Stimulated activated CD4-positive, alpha-beta T cell treated with anti-CD3 and anti-CD28 coated beads, Interleukin-15, amount 100 ng/mL, for 24 hours (primary cell): ENCODE measurements around the gene RBM26.
"Not testable (repeated sequence)": the region's sequence is repeated elsewhere in the genome, so short reads cannot be mapped to it uniquely, and the experiment has no call there.

Source experiments
- DNase-seq: peaks from one replicate; pipeline ENCODE4 v3.0.0-alpha.2; 2020

The RBM26 gene

DNA sequence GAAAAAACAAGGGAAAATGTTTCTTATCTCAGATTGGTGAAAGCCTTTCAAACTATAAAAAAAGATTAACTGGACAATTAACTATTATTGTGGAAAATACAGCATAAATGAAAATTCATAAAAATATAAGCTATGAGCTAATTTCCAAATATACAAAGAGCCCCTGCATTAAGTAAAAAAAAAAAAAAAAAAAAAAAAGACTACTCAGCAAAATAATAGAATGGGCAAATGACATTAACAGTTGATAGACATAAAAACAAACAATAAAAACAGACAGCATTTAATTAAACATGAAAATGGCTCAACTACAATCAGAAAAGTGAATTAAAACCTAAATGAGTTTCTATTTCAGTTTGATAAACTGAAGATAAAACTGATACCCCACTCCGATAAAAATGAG lies 77.5 kb downstream of the RBM26 start:
- DNase-seq, result no peak

DNA sequence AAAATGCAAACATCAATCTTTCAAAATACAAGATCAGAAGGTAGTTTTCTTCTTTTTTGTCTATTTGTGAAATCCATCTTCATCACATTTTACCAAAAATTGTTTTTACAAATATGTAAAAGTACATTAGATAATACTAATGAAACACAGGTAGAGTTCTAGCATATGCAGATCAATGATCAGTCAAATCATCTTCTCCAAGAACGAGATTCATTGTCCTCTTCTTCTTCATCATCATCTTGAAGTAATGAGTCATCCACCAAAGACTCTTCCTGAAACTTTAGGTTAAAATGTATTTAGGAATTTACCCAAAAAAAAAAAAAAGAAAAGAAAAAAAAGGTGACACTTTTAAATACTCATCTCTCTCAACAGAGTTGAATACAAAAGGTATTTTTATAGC lies 85.6 kb downstream of the RBM26 start:
- DNase-seq, result no peak

- no peak for DNase-seq
Measured at GRCh38 chr13:79318664-79319063, 87.4 kb downstream of the RBM26 start.

DNA sequence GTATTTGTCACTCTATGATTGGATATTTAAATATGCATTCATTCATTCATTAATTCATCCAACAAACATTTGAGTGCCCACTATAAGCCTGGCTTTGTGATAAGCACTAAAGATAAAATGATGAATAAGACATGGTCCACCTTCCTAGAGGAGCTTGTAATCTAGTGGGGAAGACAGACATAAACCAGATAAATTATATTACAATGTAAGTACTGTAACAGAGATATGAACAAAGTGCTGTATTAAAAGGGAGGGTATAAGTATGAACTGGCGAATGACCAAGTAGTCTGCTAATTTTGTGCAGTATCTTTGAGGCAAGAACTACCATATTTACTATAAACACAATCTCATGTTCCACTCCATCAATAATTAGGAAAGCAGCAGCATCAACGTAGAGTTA lies 88.2 kb downstream of the RBM26 start:
- no peak for DNase-seq

DNA sequence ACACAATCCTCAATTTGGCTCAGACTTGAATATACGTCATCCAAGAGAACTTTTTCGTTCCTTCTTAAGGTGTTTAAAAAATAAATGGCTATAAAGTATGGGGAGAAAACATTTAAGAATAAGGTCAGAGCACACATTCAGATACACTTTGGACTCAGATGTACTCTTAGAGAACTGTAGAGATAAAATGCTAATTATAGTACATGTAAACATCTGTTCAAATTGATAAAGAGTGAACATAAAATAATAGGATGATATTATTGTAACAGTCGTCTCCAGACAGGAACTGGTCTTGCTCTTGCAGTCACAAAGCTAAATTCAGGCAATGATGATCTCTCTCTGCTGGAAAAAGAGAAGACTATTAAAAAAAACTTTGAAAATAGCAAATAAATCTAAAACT lies 91.4 kb downstream of the RBM26 start:
- DNase-seq, result no peak

DNA sequence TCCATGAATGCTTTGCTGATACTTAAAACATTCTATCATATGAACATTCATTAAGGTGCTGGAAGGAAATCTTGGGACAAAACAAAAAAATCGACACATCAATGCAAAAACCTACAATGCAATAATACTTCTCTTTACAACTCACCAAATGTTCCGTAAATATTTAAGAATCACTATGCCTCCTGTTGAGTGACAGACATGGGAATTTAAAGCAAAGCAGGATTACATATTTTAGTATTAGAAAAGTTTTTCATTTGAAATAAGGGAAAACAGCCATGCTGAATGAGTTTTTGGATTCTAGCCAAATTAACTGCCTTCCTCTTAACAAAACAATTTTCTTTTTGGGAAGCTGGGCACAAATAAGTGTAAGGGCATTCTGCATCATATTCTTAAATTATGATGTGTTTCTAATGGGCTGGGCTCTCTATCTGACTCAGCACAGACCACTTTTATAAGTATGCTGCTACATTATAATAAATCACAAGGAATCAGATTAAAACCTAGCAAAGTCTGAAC lies 93.7 kb downstream of the RBM26 start:
- DNase-seq, result no peak

DNA sequence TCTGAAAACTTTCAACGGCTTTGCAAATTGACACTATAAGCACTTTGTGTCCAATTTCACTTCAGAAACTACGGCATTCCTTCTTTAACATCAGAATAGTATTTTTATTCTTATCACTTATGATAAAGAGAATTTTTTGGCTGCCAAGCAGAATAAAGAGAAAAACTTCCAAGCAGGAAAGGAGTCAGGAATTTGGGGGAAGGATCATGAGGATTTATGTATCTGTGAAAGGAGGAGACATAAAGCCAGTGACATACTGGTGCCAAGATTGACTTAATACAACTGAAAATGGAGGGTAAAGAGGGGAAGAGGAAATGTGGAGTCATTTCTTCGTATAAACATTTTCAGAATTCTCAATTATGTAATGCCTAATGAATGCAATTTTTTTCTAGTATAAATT lies 94.7 kb downstream of the RBM26 start:
- no peak for DNase-seq

DNA sequence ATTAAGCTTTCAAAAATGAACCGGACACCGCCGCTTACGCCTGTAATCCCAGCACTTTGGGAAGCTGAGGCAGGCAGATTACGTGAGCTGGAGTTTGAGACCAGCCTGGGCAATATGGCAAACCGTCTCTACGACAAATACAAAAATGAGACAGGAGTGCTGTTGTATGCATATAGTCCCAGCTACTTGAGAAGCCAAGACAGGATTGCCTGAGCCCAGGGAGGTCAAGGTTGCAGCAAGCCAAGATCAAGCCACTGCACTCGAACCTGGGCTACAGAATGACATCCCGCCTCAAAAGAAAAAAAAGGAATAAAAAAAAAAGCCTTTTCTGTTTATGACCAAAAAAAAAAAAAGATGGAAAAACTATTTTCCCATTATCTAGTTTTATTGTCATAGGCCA lies 96.4 kb downstream of the RBM26 start:
- DNase-seq, result no peak

- no peak for DNase-seq
Measured at GRCh38 chr13:79307866-79308298, 98.2 kb downstream of the RBM26 start.

DNA sequence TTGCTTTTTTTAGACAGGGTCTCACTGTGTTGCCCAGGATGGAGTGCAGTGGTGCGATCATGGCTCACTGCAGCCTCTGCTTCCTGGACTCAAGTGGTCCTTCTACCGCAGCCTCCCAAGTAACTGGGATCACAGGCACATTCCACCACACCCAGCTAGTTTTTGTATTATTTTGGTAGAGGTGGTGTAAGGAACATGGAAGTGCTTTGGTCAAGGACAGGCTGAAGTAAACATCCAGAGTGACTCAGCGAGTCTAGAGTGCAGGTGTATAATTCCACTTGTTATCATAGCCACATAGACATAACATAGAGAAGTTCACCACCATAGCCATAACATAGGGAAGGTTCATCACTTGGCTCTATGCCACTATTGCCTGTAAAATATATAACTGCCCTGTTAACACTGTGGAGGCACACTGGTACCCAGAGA lies 98.6 kb downstream of the RBM26 start:
- no peak for DNase-seq

- DNase-seq, result no peak
Measured at GRCh38 chr13:79306650-79307049, 99.4 kb downstream of the RBM26 start.

GRCh38 chr13:79297128-79297527 lies 108.9 kb downstream of the RBM26 start:
- no peak for DNase-seq

GRCh38 chr13:79295906-79296706 lies 109.9 kb downstream of the RBM26 start:
- DNase-seq, result no peak

DNA sequence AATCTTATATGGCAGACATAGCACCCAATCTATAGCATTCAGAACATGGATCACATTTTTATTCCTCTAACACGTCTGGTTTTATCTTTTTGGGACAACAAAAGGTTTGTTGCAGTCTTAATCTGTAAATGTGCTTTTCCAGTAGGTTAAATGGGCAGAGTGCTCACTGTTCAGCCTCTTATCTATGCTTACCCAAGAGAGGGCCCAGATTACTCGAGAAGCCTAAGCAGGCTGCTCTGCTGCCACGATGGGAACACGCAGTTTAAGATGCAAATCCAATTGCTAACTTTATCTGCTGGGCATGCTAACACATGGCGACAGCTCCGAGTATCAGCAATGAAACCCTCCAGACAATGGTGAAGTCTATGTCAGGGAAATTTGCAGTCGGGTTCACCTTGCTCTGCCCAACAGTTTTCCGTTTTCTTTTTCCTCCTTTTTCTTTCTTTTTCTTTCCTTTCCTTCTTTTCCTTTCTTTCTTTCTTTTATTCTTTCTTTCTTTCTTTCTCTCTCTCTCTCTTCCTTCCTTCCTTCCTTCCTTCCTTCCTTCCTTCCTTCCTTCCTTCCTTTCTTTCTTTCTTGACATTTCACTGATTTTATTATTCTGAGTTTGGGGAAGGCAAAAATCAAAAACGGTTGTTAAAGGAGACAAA lies 115.3 kb downstream of the RBM26 start:
- no peak for DNase-seq

DNA sequence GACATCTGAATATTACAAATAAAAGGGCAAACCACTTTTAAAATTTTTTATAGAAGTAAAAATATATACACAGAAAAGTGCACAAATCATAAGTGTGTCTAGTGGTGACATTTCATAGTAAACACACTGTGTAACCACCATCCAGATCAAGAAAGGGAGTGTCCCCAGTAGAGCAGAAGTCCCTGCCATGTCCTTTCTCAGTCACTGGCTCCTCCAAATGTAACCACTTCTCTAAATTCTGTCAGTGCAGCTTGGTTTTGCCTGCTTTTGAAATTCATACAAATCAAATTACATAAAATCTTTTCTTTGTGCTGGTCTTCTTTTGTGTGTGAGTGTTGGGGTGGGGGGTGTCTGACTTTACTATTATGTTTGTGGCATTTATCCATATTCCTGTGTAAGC lies 116.5 kb downstream of the RBM26 start:
- DNase-seq, result no peak

DNA sequence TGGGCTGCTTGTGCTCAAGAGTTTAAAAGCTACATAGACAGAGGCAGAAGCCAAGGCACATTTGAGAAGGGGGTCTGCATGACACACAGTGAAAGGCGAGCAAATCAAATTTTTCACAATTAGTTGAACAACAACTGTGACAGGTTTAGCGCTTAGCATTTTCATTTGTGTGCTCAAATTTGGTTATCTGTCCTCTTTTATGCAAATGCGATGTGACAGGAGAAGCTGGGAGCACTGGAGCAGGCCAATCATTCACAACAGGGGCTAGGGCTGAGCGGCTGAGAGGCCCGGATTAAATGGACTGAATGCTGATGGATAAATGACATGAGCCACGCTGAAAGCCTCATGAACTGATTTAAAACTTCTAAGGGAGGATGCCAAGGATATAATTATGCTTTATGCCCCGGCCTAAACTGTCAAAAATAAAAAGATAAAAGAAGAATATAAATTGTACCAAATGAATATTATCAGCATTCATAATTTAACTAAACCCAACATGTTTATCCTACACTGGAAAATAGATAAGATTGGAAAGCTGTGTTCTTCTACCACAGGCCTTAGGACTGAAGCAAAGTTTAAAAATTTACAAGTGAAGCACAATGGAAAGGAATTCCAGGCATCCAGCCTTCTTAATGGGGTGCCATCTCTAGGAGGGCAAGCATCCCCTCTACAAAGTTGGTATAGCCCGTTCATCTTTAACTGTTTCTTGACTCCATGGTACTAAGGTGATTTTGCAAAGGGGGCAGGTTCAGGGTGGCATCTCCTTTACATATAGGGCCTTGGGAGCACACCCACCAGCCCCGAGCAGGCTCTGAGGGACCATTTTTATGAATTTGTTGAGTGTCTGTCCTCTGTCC lies 117.9 kb downstream of the RBM26 start:
- no peak for DNase-seq

- DNase-seq, result no peak
Measured at GRCh38 chr13:79285159-79285558, 120.9 kb downstream of the RBM26 start.

DNA sequence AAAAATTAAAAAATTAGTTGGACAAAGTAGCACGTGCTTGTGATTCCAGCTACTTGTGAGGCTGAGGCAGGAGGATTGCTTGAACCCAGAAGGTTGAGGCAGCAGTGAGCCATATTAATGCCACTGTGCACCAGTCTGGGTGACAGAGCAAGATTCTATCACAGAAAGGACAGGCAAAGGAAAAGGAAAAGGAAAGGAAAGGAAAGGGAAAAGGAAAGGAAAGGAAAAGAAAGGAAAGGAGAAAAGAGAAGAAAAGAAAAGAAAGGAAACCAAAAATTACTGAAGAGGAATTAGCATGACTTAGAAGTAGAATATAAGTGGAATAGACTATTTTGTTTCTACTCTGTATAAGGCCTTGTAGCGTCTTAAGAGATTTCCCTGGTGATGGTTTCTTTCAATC lies 122.3 kb downstream of the RBM26 start:
- no peak for DNase-seq

GRCh38 chr13:79282976-79283375 lies 123.1 kb downstream of the RBM26 start:
- no peak for DNase-seq

DNA sequence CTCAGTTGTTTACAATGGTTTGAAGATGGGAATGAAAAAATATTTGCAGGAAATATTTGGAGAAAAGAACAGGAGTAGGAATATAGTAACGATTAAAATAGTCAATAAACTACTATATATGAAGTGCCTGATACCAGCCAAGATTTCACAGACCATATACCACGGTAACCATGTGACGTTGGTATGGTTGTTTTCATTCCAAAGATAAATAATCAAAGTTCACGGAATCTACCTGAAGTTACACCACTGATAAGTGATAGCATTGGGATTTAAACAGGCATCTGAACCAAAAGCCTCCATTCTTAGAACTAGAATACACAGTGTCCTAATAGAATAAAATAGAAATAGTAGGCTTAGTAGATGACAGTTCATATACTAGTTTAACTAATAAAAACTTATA lies 123.5 kb downstream of the RBM26 start:
- DNase-seq, result no peak

GRCh38 chr13:79281339-79281747 lies 124.7 kb downstream of the RBM26 start:
- DNase-seq, result no peak

DNA sequence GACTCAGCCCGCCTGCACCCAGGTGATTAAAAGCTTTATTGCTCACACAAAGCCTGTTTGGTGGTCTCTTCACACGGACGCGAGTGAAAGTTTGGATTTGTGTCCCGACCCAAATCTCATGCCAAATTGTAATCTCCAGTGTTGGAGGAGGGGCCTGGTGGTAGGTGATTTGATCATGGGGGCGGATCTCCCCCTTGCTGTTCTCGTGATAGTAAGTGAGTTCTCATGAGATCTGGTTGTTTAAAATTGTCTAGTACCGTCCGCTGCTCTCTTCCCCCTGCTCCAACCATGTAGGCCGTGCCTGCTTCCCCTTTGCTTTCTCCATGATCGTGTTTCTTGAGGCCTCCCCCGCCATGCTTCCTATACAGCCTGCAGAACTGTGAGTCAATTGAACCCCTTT lies 126.3 kb downstream of the RBM26 start:
- not testable (repeated sequence) for DNase-seq

DNA sequence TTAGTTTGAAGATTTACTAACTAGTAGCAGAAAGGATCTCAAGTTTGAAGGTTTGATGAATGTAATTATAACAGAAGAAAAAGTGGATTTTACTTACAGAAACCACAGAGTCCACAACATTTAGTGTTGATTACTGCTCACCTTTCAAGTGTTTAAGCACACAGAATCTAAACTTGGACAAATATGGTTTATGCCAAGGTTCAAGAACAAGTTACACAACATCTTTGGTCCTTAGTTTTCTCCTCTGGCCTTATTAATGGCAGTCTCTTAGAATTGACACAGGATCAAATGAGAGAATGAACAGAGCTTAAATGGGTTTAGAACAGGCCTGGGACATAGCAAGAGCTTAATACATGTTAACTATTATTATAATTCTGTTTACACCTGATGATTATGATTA lies 133.0 kb downstream of the RBM26 start:
- no peak for DNase-seq
